ENCODE data around the gene TNFRSF21. TPM values are rescaled to one million over a fixed set of nuclear protein-coding genes. Genes with fewer than 3 reads are reported as not detected.
"Not testable (repeated sequence)": the region's sequence is repeated elsewhere in the genome, so short reads cannot be mapped to it uniquely, and the experiment has no call there.

TNFRSF21 gene
- total RNA-seq, 4 donors from 2014 or later = 45.4 to 136 (median 73.4) TPM

DNA sequence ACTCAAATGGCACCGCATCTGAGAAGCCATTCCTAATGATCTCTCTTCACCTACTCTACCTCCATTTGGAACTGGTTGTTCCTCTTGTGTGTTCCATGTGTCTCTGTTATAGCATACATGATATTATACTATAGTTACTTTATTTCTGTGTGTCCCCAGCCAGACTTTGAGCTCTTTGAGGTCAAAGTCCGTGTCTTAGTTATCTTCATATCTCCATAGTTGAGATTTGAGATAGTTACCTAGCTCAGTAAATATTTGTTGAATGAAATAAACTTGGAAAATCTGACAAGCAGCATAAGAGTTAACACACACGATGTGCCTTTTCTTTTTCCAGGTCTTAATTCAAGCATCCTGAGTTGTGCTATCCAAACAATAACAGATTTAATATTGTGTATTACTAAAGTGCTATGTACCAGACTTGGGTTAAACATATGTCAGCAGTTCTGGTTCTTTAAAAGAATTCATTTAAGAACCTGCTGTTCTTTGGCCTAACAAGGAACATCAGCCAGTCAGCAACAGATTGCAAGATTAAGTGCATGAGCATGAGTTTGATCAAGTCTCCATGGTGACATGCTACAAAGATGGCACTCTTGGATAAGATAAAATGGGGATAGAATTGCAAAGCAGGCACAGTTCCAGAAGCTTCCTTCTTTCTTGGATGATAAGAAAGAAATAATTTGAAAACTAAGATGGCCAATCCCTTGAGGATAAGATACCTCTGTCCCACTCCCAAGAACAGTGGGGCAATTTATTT, 8.7 kb upstream of the TNFRSF21 start:
- peak overlapping the region in 1 of 4 donors; percentile 24 for H3K27ac ChIP-seq
- H3K9me3 ChIP-seq = no peaks in the 10 kb centered on the region
- no peaks in the 10 kb centered on the region for H3K27me3 ChIP-seq
- intact Hi-C loops (cut with DNase I; ENCODE audit: low total_unique reads) (no loop called here), in situ Hi-C loops (cut with MboI; ENCODE audit: low pct_ligation_motif_present in 1 of 4, low pct_unique_long_range_greater_than_20kb in 1 of 4, low sequenced_read_pairs in 3 of 4) (loop anchor here in 3 of 4 donors (10.0 to 25.0 kb wide), 2 partner anchors 464 to 481 kb away; no protein-coding TSS in a partner anchor)
- H3K4me3 ChIP-seq = no peak overlapping the region
- 59% methylated on average over 3 of the region's 3 CpGs for WGBS, 2 donors (ENCODE audit: low coverage in 1 of 2)
- TF ChIP-seq POLR2AphosphoS5 (IDR thresholded peaks at IDR 0.05) (no peak), EP300 (IDR thresholded peaks at IDR 0.05; ENCODE audit: low read depth) (no peak), POLR2A (IDR thresholded peaks at IDR 0.05) (no peak)
- TF ChIP-seq, protein P1, sequence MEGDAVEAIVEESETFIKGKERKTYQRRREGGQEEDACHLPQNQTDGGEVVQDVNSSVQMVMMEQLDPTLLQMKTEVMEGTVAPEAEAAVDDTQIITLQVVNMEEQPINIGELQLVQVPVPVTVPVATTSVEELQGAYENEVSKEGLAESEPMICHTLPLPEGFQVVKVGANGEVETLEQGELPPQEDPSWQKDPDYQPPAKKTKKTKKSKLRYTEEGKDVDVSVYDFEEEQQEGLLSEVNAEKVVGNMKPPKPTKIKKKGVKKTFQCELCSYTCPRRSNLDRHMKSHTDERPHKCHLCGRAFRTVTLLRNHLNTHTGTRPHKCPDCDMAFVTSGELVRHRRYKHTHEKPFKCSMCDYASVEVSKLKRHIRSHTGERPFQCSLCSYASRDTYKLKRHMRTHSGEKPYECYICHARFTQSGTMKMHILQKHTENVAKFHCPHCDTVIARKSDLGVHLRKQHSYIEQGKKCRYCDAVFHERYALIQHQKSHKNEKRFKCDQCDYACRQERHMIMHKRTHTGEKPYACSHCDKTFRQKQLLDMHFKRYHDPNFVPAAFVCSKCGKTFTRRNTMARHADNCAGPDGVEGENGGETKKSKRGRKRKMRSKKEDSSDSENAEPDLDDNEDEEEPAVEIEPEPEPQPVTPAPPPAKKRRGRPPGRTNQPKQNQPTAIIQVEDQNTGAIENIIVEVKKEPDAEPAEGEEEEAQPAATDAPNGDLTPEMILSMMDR (IDR thresholded peaks at IDR 0.05) = no peak
- DNase-seq = no peak
- peaks cover 0 to 6% (median 0%) of the 10 kb centered on the region in 4 donors for H3K4me1 ChIP-seq
- H3K36me3 ChIP-seq = no peaks in the 10 kb centered on the region

DNA sequence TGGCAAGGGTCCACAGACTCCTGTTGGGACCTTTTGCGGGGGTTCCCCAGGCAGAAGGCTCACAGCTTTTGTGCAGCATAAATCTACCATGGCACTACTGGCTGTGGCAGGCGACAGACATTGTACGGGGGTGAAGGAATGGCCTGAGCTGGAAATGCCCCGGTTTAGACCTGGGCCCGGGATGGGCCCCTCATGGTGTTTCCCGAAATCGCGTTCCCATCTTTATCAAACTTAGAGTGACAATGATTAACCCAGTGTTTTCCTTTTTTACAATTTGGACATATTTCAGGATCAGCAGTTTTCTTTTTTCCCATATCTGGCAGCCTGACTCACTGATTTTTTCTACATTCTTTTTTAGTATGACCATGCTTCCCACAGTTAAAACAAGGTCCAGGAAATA, 5.5 kb upstream of the TNFRSF21 start:
- intact Hi-C loops (cut with DNase I; ENCODE audit: low total_unique reads); H3K36me3 ChIP-seq; H3K27me3 ChIP-seq; H3K4me1 ChIP-seq; H3K9me3 ChIP-seq; H3K27ac ChIP-seq; DNase-seq; H3K4me3 ChIP-seq: not testable (repeated sequence)
- 72% methylated on average over 8 of the region's 8 CpGs; no CpG with 5 or more reads in 1 of the 2 donors for WGBS, 2 donors (ENCODE audit: low coverage in 1 of 2)
- in situ Hi-C loops (cut with MboI; ENCODE audit: low pct_ligation_motif_present in 1 of 4, low pct_unique_long_range_greater_than_20kb in 1 of 4, low sequenced_read_pairs in 3 of 4) = loop anchor here in 3 of 4 donors (10.0 to 25.0 kb wide), 2 partner anchors 460 to 478 kb away; no protein-coding TSS in a partner anchor

DNA sequence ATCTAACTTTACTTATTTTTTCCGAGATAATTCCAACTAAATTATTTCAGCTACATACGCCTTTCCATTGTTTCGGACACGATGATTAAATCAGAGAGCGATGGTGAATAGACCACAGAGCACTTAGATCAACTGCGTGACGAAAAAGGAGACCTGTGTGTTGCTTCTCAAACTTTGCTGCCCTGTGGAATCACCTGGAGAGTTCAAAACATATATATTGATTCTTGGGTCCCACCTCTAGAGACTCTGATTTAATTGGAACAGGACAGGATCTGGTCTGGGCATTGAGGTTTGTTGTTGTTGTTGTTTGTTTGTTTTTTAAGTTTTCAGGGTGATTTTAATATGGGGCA, 401 bp upstream of the TNFRSF21 start:
- DNase-seq = no peak
- H3K27me3 ChIP-seq = no peaks in the 10 kb centered on the region
- H3K4me3 ChIP-seq = peak overlapping the region in 1 of 4 donors; percentile 92
- peaks cover 0 to 24% (median 12%) of the 10 kb centered on the region in 4 donors for H3K4me1 ChIP-seq
- intact Hi-C loops (cut with DNase I; ENCODE audit: low total_unique reads) = loop anchor here (5.0 kb wide), 1 partner anchor 463 kb away; no protein-coding TSS in a partner anchor
- TF ChIP-seq, protein P1 (IDR thresholded peaks at IDR 0.05) = peak in 1 of 5 experiments; percentile 11
- TF ChIP-seq POLR2AphosphoS5 (IDR thresholded peaks at IDR 0.05) = no peak
- WGBS, 2 donors (ENCODE audit: low coverage in 1 of 2) = 0 to 5% methylated on average over 4 to 7 of the region's 7 CpGs
- no peaks in the 10 kb centered on the region for H3K36me3 ChIP-seq
- no peaks in the 10 kb centered on the region for H3K9me3 ChIP-seq
- H3K27ac ChIP-seq = peak overlapping the region in 3 of 4 donors; percentile 89 to 92 (median 90)
- in situ Hi-C loops (cut with MboI; ENCODE audit: low pct_ligation_motif_present in 1 of 4, low pct_unique_long_range_greater_than_20kb in 1 of 4, low sequenced_read_pairs in 3 of 4) = loop anchor here in 3 of 4 donors (10.0 to 25.0 kb wide), 2 partner anchors 455 to 473 kb away; no protein-coding TSS in a partner anchor

DNA sequence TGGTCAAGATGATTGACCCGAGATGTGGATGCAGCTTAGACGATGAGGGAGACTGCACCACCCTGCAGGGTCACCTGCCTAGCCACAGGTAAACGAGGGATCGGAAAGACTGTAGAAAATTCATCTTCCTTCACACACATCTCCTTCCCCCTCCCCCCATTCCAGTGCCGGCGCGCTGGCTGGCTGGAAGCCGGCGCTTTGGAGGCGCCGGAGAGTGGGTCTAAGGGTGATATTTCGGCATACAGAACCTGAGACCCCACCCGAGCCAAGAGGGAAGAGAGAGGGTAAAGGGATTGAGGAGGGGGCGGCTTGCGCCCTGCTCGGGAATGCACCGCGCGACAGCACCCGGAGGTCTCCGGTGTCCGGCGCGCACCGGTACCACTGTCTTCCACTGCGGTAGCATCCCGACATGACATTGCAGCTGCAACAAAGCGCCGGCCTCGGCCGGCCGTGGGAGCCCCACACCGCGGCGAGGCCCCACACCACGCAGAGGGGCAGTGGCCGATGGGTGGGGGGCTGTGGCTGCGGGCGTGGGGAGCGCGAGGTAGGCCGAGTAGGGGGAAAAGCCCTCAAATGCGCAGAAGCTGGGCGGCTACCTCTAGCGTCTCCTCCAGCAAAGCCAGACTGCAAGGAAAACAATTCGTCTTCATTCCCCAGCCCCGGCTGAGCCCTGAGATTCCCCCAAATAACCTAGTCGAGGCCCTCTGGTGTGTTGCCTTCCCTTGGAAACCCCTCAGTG, 984 bp downstream of the TNFRSF21 start:
- DNase-seq = peak; percentile 22
- H3K36me3 ChIP-seq = no peaks in the 10 kb centered on the region
- in situ Hi-C loops (cut with MboI; ENCODE audit: low pct_ligation_motif_present in 1 of 4, low pct_unique_long_range_greater_than_20kb in 1 of 4, low sequenced_read_pairs in 3 of 4) = loop anchor here (5.0 to 25.0 kb wide), 3 partner anchors 211 to 471 kb away; no protein-coding TSS in a partner anchor
- TF ChIP-seq POLR2AphosphoS5 (IDR thresholded peaks at IDR 0.05) = no peak
- TF ChIP-seq, protein P1 (IDR thresholded peaks at IDR 0.05) = peak in 1 of 5 experiments; percentile 31
- 3% methylated on average over 37 of the region's 48 CpGs; no CpG with 5 or more reads in 1 of the 2 donors for WGBS, 2 donors (ENCODE audit: low coverage in 1 of 2)
- H3K27ac ChIP-seq = peak overlapping the region; percentile 89 to 92 (median 91)
- intact Hi-C loops (cut with DNase I; ENCODE audit: low total_unique reads) = loop anchor here (1.0 to 10.0 kb wide), 2 partner anchors 64 to 211 kb away; no protein-coding TSS in a partner anchor
- no peaks in the 10 kb centered on the region for H3K9me3 ChIP-seq
- peak overlapping the region; percentile 61 to 92 (median 70) for H3K4me3 ChIP-seq
- peaks cover 0 to 37% (median 19%) of the 10 kb centered on the region in 4 donors for H3K4me1 ChIP-seq
- H3K27me3 ChIP-seq = no peaks in the 10 kb centered on the region
